Mesothelial cell of epicardium (in vitro differentiated cells): ENCODE measurements around the gene TRIO. TPM values are rescaled to one million over a fixed set of nuclear protein-coding genes. Genes with fewer than 3 reads are reported as not detected.

ENCODE experiments used
- DNase-seq, 2 experiments: peaks; one replicate each; pipeline ENCODE4 v3.0.0; 2021; ENCODE audit warnings: low spot score in 2 of 2; ENCODE audit not compliant: unreplicated experiment in 2 of 2
- H3K27ac Mint-ChIP-seq: 2 replicates; pipeline ENCODE4 v1.8.0; 2021; ENCODE audit warnings: mixed read lengths
- H3K27me3 Mint-ChIP-seq: 2 replicates; pipeline ENCODE4 v1.8.0; 2021; ENCODE audit warnings: low read depth, mixed read lengths
- H3K36me3 Mint-ChIP-seq: 2 replicates; pipeline ENCODE4 v1.8.0; 2021; ENCODE audit warnings: mixed read lengths
- H3K4me1 Mint-ChIP-seq: 2 replicates; pipeline ENCODE4 v1.8.0; 2021; ENCODE audit warnings: mixed read lengths
- H3K4me3 Mint-ChIP-seq: 2 replicates; pipeline ENCODE4 v1.8.0; 2021; ENCODE audit warnings: mild to moderate bottlenecking, moderate library complexity, mixed read lengths
- H3K9me3 Mint-ChIP-seq: 2 replicates; pipeline ENCODE4 v1.8.0; 2021; ENCODE audit warnings: mixed read lengths
- CTCF ChIP-seq: fragments of 200-600 bp; sonication (generic); IDR thresholded peaks from one replicate; pipeline ENCODE4 v1.5.0; 2021; ENCODE audit warnings: antibody characterized with exemption; ENCODE audit not compliant: unreplicated experiment
- total RNA-seq: library from RNA; stranded (reverse); gene quantifications from 3 replicates; pipeline ENCODE4 v1.2.1, GENCODE V29; 2021

TRIO gene
- total RNA-seq, 1 donor from 2014 or later = 209 TPM

- H3K4me3 Mint-ChIP-seq = no peak overlapping the region
- H3K9me3 Mint-ChIP-seq = no peaks in the 10 kb centered on the region
- H3K27ac Mint-ChIP-seq = peak overlapping the region; percentile 4
- no peaks in the 10 kb centered on the region for H3K27me3 Mint-ChIP-seq
- H3K36me3 Mint-ChIP-seq = peaks cover 31% of the 10 kb centered on the region
- no peak for DNase-seq
- peaks cover 32% of the 10 kb centered on the region for H3K4me1 Mint-ChIP-seq
- TF ChIP-seq CTCF = no peak
These were observed 322.0 kb downstream of the TRIO start for GRCh38 chr5:14465116-14465515.

GRCh38 chr5:14465776-14466175, 322.6 kb downstream of the TRIO start:
- H3K4me1 Mint-ChIP-seq = peaks cover 32% of the 10 kb centered on the region
- no peaks in the 10 kb centered on the region for H3K27me3 Mint-ChIP-seq
- no peak for TF ChIP-seq CTCF
- H3K9me3 Mint-ChIP-seq = no peaks in the 10 kb centered on the region
- H3K27ac Mint-ChIP-seq = no peak overlapping the region
- H3K4me3 Mint-ChIP-seq = no peak overlapping the region
- DNase-seq = no peak
- peaks cover 30% of the 10 kb centered on the region for H3K36me3 Mint-ChIP-seq

GRCh38 chr5:14467251-14467650, 324.1 kb downstream of the TRIO start:
- Mint-ChIP-seq H3K27ac (no peak overlapping the region), H3K36me3 (peaks cover 32% of the 10 kb centered on the region), H3K9me3 (no peaks in the 10 kb centered on the region), H3K27me3 (no peaks in the 10 kb centered on the region), H3K4me1 (peaks cover 29% of the 10 kb centered on the region), H3K4me3 (no peak overlapping the region)
- no peak for TF ChIP-seq CTCF
- no peak for DNase-seq

- H3K27me3 Mint-ChIP-seq = no peaks in the 10 kb centered on the region
- peaks cover 28% of the 10 kb centered on the region for H3K4me1 Mint-ChIP-seq
- H3K36me3 Mint-ChIP-seq = peaks cover 36% of the 10 kb centered on the region
- no peak for TF ChIP-seq CTCF
- H3K27ac Mint-ChIP-seq = no peak overlapping the region
- H3K4me3 Mint-ChIP-seq = no peak overlapping the region
- H3K9me3 Mint-ChIP-seq = no peaks in the 10 kb centered on the region
- no peak for DNase-seq
These were observed 324.7 kb downstream of the TRIO start for GRCh38 chr5:14467886-14468285.

GRCh38 chr5:14469551-14470377, 326.6 kb downstream of the TRIO start:
- no peak for DNase-seq
- Mint-ChIP-seq H3K4me1 (peaks cover 13% of the 10 kb centered on the region), H3K27me3 (no peaks in the 10 kb centered on the region), H3K4me3 (no peak overlapping the region), H3K36me3 (peaks cover 37% of the 10 kb centered on the region), H3K9me3 (no peaks in the 10 kb centered on the region), H3K27ac (no peak overlapping the region)
- no peak for TF ChIP-seq CTCF
